GM18868 (cell line): Measurements from ENCODE around the gene SECTM1.
"Not testable (repeated sequence)": the region's sequence is repeated elsewhere in the genome, so short reads cannot be mapped to it uniquely, and the experiment has no call there.

ENCODE experiments used
- ATAC-seq: cut with Tn5 transposase; IDR thresholded peaks from one replicate; pipeline ENCODE4 v1.9.1; 2021; ENCODE audit warnings: mild to moderate bottlenecking, moderate library complexity; ENCODE audit not compliant: unreplicated experiment

The SECTM1 gene

DNA sequence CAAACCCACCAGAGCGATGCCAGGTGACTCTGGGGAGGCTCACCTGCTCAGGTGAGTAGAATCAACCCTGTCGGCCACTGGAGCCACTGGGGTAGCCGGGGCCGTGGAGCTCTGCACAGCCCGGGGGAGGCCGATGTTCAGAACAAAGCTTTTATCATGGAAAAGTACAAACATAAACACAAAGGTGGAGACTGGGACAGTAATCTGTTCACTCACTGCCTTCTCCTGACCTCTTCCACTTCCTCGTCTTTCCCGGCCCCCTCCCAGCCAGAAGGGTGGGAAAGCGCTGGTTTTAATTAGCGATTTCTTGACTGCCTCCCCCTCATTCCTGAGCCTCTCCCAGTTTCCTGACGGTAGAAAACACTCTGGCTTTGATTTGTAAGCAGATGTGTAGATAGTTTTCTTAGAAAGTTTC, 15.7 kb upstream of the SECTM1 start:
- ATAC-seq, result no peak

DNA sequence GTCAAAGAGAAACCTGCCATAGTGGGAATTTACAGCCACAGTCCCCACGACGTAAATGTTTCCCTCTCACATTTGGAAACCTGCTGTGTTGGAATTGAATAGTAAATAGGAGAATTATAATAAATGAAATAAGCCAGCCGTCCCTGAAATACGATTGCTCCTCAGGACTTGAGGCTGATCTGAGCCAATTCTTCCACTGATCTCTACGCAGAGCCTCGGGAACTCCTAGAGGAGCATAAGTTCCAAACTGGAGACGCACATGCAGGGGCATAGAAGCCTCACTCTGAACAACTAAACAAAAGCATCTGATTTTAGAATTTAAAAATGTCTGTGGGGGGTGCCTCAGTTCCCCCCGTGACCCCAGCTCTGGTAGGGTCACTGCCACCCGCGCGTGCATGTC, 15.3 kb upstream of the SECTM1 start:
- no peak for ATAC-seq

DNA sequence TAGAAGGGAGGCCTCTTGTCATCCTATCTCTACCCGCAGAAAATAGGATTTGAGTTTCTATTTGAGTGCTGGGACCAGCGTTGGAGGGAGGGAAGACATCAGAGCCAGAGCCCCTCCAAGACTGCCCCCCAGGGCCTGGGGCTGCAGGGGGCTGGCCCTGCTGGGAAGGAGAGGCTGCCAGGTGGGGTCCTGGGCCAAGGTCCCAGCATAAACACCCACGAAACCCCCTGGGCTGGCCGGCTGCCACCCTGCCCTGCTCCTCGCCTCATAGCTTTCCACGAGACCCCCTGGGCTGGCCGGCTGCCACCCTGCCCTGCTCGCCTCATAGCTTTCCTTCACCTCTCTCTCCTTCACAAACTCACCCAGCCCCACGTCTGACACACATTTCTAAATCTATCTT, 14.9 kb upstream of the SECTM1 start:
- no peak for ATAC-seq

DNA sequence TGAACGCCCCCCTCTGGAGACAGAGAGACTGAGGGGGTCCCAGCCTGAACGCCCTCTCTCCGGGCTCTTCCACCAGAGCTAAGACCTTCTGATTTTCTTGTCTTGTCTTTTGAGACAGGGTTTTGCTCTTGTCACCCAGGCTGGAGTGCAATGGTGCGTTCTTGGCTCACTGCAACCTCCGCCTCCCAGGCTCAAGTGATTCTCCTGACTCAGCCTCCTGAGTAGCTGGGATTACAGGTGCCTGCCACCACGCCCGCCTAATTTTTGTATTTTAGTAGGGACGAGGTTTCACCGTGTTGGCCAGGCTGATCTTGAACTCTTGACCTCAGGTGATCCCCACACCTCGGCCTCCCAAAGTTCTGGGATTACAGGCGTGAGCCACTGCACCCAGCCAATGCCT, 14.4 kb upstream of the SECTM1 start:
- not testable (repeated sequence) for ATAC-seq

DNA sequence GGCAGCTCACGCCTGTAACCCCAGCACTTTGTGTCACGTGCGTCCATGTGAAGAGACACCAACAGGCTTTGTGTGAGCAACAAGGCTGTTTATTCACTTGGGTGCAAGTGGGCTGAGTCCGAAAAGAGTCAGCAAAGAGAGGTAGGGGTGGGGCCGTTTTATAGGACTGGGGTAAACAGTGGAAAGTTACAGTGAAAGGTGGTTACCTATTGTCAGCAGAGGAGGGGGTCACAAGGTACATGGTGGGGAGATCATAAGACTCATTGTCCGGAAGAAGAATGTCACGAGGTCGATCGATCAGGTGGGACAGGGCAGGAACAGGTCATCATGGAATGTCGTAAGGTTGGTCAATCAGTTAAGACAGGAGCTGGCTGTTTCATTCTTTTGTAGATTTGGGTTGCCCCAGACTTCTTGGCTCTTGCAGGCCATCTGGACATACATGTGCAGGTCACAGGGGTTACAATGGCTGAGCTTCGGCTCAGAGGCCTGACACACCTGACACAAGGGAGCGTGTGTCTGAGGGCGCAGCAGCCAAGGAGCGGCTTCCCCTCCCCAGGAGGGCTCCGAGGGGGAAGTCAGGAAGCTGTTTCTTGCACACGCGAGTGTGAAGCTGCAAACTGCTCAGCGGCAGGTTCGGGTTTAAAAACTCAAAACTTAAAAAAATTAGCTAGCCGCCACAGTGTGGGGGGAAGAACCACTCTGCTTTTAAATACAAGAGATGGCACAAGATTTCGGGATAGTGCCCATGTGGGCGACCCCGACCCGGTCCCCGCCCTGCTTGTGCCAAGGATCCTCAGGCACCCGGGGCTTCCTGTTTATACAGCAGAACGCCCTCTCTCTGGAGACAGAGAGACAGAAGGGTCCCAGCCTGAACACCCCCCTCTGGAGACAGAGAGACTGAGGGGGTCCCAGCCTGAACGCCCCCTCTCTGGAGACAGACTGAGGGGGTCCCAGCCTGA, 13.1 kb upstream of the SECTM1 start:
- no peak for ATAC-seq

DNA sequence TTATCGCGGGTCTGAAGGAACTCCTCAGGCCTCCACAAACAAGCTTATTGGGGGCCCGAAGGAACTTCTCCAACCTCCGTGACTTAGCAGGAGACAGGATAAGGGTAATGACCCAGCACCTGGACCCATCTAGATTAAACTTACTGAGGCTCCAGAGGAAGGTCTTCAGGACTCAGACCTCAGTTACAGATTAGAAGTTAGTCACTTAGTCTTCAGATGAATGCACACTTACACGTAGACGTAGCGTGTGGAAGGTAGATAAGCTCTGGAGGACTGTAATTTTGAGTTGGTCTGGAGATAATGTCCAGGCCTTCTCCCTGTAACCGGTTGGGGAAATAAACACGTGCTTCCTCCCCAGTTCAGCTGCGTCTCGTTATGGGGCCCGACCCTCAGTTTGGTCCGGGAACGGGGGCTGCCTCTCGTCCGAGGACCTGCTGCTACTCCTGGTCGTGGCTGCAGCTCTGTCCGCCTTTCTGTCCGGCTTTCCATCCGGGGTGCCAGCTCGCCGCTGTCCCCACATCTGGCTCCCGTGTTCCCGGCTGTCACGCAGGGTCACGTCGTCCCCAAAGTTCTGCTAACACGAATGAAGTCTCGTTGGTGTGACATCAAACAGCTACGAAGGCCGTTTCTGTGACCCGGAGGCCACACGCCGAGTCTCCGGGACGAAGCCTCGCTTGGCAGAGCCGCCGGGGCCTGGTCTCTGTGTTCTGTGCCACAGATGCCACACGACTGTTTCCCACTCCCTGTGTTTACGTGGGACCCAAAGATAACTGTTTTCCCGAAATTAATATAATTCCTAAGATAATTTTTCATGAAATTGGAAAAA, 11.8 kb upstream of the SECTM1 start:
- ATAC-seq, result no peak

DNA sequence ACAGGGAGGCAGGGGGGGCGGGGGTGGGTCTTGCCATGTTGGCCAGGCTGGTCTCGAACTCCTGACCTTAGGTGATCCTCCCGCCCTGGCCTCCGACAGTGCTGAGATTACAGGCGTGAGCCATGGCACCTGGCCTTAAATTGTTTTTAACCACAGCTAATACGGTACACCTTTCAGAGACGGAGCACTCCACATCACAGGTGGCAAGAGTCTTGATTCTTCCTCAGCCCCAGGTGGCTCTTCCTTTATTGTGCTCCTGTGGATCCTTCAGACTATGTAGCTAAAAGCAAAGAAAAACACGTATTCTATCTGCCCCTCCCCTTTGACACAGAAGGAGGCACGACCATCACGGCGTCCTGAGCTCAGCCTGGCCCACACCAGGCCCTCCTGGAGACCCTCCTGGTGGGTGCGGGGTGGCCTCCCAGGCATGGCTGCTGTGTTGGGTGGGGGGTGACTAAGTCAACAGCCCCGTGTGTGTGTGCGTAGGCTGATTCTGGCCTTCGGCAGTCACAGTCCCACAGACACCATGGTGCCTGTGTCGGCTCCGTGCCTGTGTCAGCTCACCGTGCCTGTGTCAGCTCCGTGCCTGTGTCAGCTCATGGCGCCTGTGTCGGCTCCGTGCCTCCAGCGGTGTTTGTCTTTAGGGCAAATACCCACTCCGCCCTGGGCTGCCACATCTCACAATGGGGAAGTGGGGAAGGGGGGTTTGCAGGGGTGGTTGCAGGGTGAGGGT, 10.8 kb upstream of the SECTM1 start:
- ATAC-seq, result no peak

DNA sequence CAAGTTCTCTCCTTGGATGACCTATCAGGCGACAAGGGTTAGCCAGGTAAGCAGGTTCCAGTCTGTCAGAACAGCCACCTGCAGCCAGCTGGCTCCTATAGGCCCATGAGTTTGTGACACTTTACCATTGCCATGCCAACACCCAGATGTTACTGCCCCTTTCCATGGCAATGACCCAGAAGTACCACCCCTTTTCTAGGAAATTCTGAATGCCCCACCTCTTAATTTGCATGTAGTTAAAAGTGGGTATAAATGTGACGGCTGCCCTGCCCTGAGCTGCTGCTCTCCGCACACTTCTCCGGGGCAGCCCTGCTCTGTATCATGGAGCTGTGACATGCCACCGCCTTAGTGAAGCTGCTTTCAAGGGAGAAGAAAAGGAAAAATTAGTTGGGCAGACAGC, 10.0 kb upstream of the SECTM1 start:
- no peak for ATAC-seq

DNA sequence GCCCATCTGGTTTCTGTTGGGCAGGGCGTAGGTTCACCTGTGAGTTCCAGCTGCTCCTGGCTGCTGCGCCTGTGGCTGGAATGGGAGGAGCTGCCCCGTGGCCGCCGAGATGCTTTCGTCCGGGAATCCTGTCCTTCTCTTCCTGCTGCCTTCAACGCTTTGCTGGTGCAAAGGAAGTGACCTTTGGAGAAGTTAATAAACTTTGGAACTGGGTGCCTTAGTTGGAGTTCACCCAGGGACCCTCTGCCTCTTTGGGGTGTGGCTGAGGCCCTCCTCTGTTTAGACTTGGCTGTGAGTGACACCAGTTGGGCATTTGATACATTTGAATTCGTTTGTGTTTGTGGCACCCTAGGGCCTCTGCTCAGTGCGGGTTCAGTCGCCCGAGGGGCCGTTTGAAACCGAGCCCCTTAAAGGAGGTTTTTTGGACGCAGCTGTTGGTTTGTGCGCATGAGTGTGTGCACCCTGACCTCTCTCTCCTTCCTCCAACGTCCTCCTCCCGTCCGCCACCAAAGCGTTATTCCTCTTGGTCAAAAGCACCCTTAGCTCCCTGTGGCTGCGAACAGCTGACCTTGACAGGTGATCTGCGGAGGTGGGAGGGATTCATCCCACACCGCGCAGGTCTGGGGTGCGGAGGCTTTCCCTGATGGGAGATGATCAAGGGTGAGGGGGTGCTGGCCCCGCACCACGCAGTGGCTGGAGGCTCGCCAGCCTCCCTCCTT, 9.0 kb upstream of the SECTM1 start:
- ATAC-seq, result no peak

DNA sequence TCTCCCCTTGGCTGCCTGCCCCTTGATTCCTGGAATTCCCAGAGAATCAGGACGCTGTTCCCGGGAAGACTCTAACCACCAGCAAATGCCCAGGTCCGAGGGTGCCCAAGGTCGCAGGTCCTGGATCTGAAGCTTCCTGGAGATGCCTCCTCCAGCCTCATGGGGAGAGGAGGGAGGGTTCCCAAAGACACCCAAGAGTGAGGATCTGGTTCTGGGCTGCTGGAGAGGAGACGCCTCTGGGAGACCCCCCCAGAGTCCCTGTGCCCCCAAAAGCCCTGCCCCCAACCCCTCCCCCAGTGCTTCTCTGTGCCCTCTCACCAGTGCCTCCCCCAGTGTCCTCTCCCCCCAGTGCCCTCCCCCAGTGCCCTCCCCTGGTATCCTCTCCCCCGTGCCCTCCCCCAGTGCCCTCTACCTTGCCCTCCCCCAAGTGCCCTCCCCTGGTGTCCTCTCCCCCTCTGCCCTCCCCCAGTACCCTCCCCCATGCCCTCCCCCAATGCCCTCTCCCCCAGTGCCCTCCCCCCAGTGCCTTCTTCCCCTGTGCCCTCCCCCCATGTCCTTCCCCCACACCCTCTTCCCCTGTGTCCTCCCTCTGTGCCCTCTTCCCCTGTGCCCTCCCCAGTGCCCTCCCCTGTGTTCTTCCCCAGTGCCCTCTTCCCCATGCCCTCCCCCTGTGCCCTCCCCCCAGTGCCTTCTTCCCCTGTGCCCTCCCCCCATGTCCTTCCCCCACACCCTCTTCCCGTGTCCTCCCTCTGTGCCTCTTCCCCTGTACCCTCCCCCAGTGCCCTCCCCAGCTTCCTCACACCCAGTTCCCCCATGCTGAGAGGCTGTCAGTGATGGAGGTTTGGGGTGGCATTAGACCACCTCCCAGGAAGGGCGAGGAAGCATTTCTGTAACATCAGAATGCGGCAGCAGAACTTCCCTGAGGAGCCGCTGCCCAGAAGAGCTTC, 6.3 kb upstream of the SECTM1 start:
- no peak for ATAC-seq

DNA sequence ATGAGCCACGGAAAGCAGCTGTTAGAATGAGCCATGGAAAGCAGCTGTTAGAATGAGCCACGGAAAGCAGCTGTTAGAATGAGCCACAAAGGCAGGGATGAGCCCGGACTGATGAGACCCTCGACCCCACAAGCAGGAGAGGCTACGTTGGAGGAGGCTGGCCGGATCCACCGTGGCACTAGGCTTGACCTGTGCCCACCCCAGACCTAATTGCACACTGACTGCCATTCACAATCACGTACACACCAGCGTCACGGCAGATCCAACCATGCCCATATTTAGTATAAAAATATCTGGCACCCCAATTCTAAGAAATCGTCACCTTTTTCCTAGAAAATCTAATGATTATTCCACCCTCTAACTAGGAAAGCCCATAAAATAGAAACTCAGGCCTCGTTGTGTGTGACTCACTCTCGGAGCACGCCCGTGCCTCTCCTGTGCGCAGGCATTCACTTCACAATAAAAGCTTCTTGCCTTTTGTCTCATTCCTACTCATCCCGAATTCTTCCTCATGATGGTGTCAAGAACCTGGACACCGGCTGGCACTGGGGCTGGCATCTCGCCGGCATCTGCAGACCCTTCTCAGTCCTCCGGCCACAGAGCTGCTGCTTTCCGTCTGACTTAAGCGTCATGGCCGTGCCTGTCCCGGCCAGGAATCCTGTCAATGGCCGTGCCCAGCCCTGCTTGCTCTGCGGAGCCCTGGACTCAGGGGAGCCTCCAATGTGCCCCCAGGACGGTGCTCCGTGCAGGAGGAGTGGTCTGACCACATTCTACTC, 5.5 kb upstream of the SECTM1 start:
- ATAC-seq, result no peak

DNA sequence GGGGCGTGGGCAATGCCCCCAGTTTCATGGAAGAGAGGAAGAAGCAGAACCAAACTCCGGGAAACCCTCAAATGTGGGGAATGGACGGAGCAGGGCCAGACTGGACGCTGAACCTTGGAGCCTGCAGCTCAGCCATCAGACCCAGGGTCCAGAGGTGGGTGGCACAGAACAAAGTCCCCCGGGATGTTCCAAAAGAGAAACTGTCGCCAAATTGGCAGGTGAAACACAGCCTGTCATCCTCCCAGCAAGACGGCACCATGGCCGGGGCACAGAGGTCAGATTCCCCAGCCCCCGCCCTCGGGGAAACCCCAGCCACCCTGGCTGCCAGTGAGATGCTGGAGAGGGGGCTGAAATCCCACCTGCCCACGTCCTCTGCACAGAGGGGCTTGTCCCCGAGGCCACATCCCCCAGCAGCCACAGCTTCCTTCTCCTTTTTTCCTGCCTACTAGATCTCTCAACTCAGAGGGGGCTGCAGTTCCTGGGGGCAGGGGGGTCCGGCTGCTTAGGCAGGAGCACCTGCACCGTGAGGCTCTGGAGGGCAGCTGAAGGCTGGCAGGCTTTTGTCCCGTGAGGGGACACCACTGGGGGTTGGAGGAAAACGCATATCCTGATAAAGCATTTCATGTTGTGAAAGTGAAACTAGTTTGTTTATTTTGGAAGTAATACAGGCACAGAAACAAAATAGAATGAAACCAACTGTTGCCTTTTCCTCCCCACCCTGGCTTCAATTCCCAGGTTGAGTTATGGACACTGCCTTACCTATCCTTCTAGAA, 1.2 kb upstream of the SECTM1 start:
- ATAC-seq, result no peak

DNA sequence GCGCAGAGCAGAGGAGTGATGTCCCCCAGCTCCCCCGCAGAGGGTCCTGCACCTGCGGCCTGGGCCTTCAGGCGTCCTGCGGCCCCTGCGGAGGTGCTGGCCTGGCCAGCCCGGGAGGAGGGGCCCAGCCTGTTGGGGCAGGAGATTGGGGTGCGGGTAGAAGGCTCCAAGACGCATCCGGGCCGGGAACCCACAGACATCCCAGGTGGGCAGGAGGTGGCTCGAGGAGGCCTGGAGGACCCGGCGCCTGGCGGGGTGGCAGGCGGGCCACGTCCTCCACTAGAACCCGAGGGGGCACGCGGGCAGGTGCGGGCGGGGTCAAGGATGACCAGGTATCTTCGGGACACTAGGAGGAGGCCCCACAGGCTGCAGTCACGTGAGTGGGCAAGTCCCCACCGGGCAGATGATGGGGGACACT, 647 bp upstream of the SECTM1 start:
- ATAC-seq, result no peak

DNA sequence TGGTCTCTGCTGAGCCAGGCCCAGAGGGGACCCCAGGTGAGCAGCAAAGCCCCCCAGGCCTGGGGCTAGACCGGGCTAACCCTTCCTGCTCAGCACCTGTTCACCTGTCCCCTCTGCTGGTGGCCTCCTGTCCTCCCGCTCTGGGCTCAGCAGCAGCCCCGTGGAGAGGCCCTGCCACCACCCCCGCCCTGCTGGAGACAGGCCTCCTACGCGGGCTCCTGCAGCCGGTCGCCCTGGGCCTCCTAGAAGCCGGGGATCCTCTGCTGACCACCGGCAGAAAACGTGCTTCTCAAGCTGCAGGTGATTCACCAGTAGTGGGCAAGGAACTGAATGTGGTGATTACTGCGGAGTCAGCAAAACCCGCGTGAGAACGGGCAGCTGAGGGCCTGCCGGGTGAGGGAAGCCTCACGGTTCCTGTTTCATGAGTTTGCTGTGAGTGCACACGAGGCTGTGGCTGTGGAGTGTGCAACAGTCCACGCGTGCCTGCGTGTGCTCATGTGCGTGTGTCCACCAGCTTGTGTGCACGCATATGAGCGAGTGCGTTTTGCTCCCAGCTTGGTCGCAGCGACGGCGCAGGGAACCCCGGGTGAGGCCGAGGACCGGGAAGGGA, 792 bp downstream of the SECTM1 start:
- no peak for ATAC-seq

DNA sequence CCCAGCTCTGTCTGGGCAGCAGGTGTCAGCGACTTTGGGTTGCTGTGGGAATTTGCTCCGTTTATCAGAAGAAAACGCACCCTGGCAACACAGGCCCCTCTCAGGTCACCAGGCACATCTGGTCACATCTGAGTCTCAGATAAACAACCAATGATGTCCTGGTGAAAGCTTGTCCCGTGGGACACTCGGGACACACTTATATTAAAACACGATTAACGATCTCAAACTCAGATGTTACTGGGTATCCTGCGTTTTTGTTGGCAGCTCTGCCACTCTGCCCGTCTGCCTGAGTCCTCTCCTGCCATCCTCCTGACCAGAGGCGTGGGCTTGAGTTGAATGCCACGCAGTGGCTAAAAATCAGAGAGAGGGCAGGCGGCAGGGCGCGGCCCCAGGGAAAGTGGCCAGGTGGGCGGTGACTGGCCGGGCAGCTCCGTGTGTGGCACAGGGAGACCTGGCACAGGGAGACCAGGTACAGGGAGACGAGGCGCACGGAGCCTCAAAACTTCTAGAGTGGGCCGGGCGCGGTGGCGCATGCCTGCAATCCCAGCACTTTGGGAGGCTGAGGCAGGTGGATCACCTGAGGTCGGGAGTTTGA, 2.1 kb downstream of the SECTM1 start:
- no peak for ATAC-seq

DNA sequence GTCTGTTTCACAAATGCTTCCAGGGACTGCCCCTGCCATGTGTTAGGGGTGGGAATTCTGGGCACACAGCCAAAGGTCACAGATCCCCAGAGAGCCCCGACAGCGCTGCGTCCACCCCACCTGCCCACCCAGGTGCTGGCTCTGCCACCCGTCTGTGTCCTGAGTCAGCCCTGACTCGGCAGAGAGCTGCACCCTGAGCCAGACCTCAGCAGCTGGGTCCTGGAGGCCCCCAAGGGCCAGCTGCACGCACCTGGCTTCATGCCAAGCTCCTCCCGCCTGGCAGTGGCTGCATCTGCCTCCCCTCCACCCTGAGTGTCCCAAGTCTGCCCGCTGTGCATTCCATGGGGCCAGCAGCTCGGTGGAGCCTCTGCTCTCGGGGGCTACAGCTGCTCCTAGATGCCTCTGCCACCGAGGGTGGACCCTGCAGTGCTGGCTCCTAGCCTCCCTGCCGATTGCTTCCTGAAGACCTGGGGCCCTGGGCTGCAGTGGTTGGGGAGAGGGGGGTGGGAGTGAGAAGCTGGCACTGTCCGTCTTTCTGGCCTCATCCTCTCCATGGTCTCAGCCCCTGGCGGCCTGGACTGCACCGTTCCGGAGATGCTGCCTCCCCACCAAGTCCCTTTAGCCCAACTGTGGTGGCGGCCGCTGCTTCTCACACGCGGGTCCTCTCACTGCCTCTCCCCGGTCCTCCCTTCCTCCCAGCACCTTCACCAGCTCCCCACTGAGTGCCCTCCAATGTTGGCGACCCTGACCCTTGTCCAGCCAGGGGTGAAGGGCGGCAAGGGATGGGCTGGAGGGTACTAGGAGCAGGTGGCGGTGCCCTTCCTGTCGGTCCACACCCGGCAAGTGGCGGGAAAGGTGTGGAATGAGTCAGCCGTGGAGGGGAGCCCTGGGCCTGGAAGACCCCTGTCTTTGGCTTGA, 3.0 kb downstream of the SECTM1 start:
- no peak for ATAC-seq
